Peyer's patch (tissue), 4 donors: ENCODE data around the gene PIGR. TPM values are rescaled to one million over a fixed set of nuclear protein-coding genes. Genes with fewer than 3 reads are reported as not detected.
A peak's percentile ranks its signal among the peaks of the same experiment; 100 is the strongest.

Source experiments
- DNase-seq, 3 donors: peaks; one replicate each; pipeline ENCODE4 v3.0.0-alpha.2; 2017 to 2019
- H3K27ac ChIP-seq, 4 donors: fragments of 200-600 bp; sonication (generic); one replicate each; pipeline ENCODE4 v1.5.1; 2016 to 2019
- H3K27me3 ChIP-seq, 2 donors: fragments of 200-600 bp; sonication (generic); one replicate each; pipeline ENCODE4 v1.5.1; 2019
- H3K36me3 ChIP-seq, 3 donors: fragments of 200-600 bp; sonication (generic); one replicate each; pipeline ENCODE4 v1.5.1; 2016 to 2019
- H3K4me1 ChIP-seq, 4 donors: fragments of 200-600 bp; sonication (generic); one replicate each; pipeline ENCODE4 v1.5.1; 2016 to 2019
- H3K4me3 ChIP-seq, 4 donors: fragments of 200-600 bp; sonication (generic); 1 replicate in 3 of 4; 2 replicates in 1 of 4; pipeline ENCODE4 v1.5.1; 2016 to 2019; ENCODE audit warnings: mild to moderate bottlenecking in 1 of 4
- H3K9me3 ChIP-seq, 4 donors: fragments of 200-600 bp; sonication (generic); one replicate each; pipeline ENCODE4 v1.5.1; 2016 to 2019; ENCODE audit warnings: mild to moderate bottlenecking in 1 of 4
- POLR2A ChIP-seq, 2 donors: fragments of 450-650 bp; IDR thresholded peaks; one replicate each; pipeline ENCODE4 v1.5.1; 2017; ENCODE audit warnings: antibody characterized with exemption in 2 of 2, mild to moderate bottlenecking in 2 of 2, moderate library complexity in 2 of 2
- total RNA-seq, 4 donors: library from RNA; depleted of rRNA; stranded (reverse); fragments of >200 nt; gene quantifications; one replicate each; pipeline ENCODE4 v1.1.0, GENCODE V29; 2016
- TF ChIP-seq, protein P1 (sequence below), 6 experiments: fragments of 450-650 bp in 4 of 6; fragments of 200-600 bp in 2 of 6; sonication (generic) in 1 of 6; IDR thresholded peaks; one replicate each; pipeline ENCODE4 v1.5.1; 2017 to 2019; ENCODE audit warnings: antibody characterized with exemption in 6 of 6, mild to moderate bottlenecking in 3 of 6, moderate library complexity in 1 of 6

Gene PIGR, protein sequence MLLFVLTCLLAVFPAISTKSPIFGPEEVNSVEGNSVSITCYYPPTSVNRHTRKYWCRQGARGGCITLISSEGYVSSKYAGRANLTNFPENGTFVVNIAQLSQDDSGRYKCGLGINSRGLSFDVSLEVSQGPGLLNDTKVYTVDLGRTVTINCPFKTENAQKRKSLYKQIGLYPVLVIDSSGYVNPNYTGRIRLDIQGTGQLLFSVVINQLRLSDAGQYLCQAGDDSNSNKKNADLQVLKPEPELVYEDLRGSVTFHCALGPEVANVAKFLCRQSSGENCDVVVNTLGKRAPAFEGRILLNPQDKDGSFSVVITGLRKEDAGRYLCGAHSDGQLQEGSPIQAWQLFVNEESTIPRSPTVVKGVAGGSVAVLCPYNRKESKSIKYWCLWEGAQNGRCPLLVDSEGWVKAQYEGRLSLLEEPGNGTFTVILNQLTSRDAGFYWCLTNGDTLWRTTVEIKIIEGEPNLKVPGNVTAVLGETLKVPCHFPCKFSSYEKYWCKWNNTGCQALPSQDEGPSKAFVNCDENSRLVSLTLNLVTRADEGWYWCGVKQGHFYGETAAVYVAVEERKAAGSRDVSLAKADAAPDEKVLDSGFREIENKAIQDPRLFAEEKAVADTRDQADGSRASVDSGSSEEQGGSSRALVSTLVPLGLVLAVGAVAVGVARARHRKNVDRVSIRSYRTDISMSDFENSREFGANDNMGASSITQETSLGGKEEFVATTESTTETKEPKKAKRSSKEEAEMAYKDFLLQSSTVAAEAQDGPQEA
- 1,000 to 10,000 TPM in 3 of 4 donors, 100 to 1,000 TPM in 1; 588 to 3,176 (median 2,192) TPM for total RNA-seq

DNA sequence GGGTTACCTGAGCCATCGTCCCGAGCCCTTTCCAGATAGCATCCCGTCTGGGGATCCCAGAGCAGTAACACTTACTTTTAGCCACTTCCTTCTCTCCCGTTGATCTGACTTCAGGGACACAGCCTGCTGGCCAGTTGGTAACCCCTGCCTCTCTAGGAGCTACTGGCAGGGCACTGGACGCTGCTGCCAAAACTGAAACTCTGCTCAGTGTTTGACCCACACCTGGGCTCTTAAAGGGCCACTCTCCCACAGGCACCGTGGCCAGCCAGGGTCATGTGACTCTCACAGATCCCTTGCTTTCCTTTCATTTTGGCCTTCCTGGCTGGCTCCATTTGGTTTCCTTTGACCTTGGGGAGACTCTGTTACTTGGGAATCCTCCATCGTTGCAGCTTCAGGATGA lies at the start of gene PIGR:
Gene PIGR (minus strand): TSS at position 206 of the 400 bp plus-strand sequence. CDS start 5,935 bp downstream, outside the sequence.
- peak within 1 kb of the TSS in 3 of 4 donors; percentile 44 to 68 (median 46) for H3K27ac ChIP-seq
- peak; percentile 20 to 80 for TF ChIP-seq POLR2A (IDR thresholded peaks at IDR 0.05)
- TF ChIP-seq, protein P1, sequence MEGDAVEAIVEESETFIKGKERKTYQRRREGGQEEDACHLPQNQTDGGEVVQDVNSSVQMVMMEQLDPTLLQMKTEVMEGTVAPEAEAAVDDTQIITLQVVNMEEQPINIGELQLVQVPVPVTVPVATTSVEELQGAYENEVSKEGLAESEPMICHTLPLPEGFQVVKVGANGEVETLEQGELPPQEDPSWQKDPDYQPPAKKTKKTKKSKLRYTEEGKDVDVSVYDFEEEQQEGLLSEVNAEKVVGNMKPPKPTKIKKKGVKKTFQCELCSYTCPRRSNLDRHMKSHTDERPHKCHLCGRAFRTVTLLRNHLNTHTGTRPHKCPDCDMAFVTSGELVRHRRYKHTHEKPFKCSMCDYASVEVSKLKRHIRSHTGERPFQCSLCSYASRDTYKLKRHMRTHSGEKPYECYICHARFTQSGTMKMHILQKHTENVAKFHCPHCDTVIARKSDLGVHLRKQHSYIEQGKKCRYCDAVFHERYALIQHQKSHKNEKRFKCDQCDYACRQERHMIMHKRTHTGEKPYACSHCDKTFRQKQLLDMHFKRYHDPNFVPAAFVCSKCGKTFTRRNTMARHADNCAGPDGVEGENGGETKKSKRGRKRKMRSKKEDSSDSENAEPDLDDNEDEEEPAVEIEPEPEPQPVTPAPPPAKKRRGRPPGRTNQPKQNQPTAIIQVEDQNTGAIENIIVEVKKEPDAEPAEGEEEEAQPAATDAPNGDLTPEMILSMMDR (IDR thresholded peaks at IDR 0.05), result no peak
- peak in 2 of 3 donors; percentile 70 to 82 for DNase-seq
- H3K27me3 ChIP-seq, result no peaks in the 10 kb centered on the region
- H3K4me1 ChIP-seq, result peaks cover 0 to 22% (median 3%) of the 10 kb centered on the region in 4 donors
- H3K36me3 ChIP-seq, result no peaks in the 10 kb centered on the region
- no peaks in the 10 kb centered on the region for H3K9me3 ChIP-seq
- H3K4me3 ChIP-seq, result peak within 1 kb of the TSS in 3 of 4 donors; percentile 26 to 51 (median 49)

DNA sequence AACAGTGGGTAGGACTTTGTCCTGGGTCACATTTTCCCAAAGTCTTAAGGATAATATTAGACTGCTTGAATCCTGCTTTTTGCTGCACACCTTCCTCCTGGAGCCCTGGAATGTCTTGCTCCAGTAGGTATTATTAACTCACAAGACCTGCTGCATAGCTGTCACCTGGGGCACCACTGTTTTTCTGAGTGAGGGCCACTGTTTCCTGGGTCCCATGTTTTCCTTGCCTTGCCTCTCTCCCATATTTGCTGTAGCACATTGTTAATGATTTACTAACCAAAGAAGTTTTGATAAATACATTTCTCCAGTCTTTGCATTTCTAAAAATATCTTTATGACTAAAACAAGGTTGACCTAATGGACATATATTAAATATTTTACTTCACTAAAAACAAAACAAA lies 46.5 kb upstream of the PIGR start:
- Histone ChIP-seq H3K27ac (no peak overlapping the region), H3K9me3 (no peaks in the 10 kb centered on the region), H3K27me3 (no peaks in the 10 kb centered on the region), H3K4me3 (no peak overlapping the region), H3K4me1 (no peaks in the 10 kb centered on the region), H3K36me3 (no peaks in the 10 kb centered on the region)
- DNase-seq, result no peak
- TF ChIP-seq POLR2A (IDR thresholded peaks at IDR 0.05), result no peak
- TF ChIP-seq, protein P1 (IDR thresholded peaks at IDR 0.05), result no peak

DNA sequence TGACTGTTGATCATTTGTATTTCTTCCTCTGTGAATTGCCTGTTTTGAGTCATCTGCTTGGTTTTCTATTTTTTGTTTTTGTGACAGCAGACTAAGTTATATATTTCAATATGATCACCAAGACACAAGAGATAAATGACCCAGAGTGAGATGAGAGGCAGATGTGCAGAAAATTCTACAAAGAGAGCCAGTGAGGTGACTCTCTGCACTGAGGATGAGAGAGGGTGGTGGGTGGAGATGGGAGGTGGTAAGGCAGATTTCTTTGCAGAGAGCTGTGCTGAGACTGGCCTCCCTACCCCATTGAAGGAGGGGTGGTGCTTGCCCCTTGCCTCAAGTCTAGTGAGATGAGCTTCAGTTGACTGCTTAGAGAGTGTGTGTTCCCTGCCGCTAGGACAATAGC lies 41.6 kb upstream of the PIGR start:
- TF ChIP-seq, protein P1 (IDR thresholded peaks at IDR 0.05), result no peak
- no peak for TF ChIP-seq POLR2A (IDR thresholded peaks at IDR 0.05)
- Histone ChIP-seq H3K4me1 (no peaks in the 10 kb centered on the region), H3K9me3 (no peaks in the 10 kb centered on the region), H3K36me3 (no peaks in the 10 kb centered on the region), H3K27me3 (no peaks in the 10 kb centered on the region), H3K4me3 (no peak overlapping the region), H3K27ac (no peak overlapping the region)
- no peak for DNase-seq

DNA sequence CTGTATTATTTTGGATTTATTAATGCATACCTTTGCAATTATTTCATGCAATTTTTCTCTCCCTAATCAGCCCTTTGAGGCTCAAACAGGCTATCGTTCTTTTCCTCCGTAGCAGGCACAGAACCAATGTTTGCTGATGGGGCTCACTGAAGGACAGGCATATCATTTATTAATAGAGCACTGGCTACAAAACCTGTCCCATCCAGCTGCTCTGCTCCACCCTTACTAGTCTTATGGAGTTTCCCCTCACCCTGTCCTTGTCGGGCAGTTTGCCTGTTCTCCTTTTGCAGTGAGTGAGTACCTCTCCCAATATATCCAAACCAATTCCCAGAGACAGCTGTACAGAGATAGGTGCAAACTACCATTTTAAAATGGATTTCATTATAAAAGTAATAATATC lies 40.6 kb upstream of the PIGR start:
- no peak for DNase-seq
- Histone ChIP-seq H3K36me3 (no peaks in the 10 kb centered on the region), H3K4me3 (no peak overlapping the region), H3K4me1 (no peaks in the 10 kb centered on the region), H3K9me3 (no peaks in the 10 kb centered on the region), H3K27me3 (no peaks in the 10 kb centered on the region), H3K27ac (no peak overlapping the region)
- TF ChIP-seq POLR2A (IDR thresholded peaks at IDR 0.05), result no peak
- TF ChIP-seq, protein P1 (IDR thresholded peaks at IDR 0.05), result no peak

DNA sequence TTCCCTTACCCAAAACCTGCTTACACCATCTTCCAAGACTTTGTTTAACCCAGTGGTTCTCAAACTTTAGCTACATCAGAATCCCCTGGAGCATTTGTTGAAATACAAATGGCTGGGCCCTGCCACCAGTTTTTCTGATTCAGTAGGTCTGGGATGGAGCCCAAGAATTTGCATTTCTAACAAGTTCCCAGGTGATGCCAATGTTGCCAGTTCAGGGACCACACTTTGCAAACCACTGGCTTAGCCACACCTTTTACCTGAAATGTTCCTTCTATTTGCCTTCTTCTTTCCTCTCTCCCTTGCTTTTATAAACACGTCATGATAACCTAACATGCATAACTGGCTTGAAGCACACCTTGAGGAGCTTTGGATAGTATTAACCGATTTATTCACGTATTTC lies 40.1 kb upstream of the PIGR start:
- H3K4me3 ChIP-seq, result no peak overlapping the region
- TF ChIP-seq, protein P1 (IDR thresholded peaks at IDR 0.05), result no peak
- no peak for TF ChIP-seq POLR2A (IDR thresholded peaks at IDR 0.05)
- no peaks in the 10 kb centered on the region for H3K36me3 ChIP-seq
- no peaks in the 10 kb centered on the region for H3K9me3 ChIP-seq
- H3K27me3 ChIP-seq, result no peaks in the 10 kb centered on the region
- H3K27ac ChIP-seq, result no peak overlapping the region
- H3K4me1 ChIP-seq, result no peaks in the 10 kb centered on the region
- no peak for DNase-seq
